ENCODE measurements around the gene TBC1D12. TPM values are rescaled to one million over a fixed set of nuclear protein-coding genes. Genes with fewer than 3 reads are reported as not detected.

Gene TBC1D12
- total and polyA plus RNA-seq, 4 donors = 4.5 to 29.0 (median 15.6) TPM

GRCh38 chr10:94450782-94451181 is 48.4 kb downstream of the TBC1D12 start:
- no peak overlapping the region for H3K27ac ChIP-seq (ENCODE audit: low read depth in 1 of 2, low read length in 1 of 2)
- DNase-seq (no peak), ATAC-seq (ENCODE audit: insufficient read depth, low FRiP score) (no peak)
- no peaks in the 10 kb centered on the region for H3K4me1 ChIP-seq (ENCODE audit: control insufficient read depth in 5 of 5, insufficient read depth in 5 of 5, low read length in 5 of 5)
- peaks cover 0 to 6% (median 0%) of the 10 kb centered on the region in 4 donors for H3K9me3 ChIP-seq (ENCODE audit: control insufficient read depth in 4 of 4, insufficient read depth in 3 of 4, low read length in 3 of 4)
- no peaks in the 10 kb centered on the region for H3K27me3 ChIP-seq (ENCODE audit: control insufficient read depth in 3 of 3, insufficient read depth in 3 of 3, low read length in 2 of 3)
- no peak overlapping the region for H3K4me3 ChIP-seq
- TF ChIP-seq CTCF (IDR thresholded peaks at IDR 0.05; ENCODE audit: control extremely low read depth, extremely low read depth) = no peak
- H3K9ac ChIP-seq (ENCODE audit: insufficient read depth in 1 of 2, low read length in 2 of 2) = no peak overlapping the region
- H3K36me3 ChIP-seq (ENCODE audit: control insufficient read depth in 4 of 4, insufficient read depth in 4 of 4, low read length in 4 of 4) = peaks cover 0 to 14% (median under 1%) of the 10 kb centered on the region in 4 donors

DNA sequence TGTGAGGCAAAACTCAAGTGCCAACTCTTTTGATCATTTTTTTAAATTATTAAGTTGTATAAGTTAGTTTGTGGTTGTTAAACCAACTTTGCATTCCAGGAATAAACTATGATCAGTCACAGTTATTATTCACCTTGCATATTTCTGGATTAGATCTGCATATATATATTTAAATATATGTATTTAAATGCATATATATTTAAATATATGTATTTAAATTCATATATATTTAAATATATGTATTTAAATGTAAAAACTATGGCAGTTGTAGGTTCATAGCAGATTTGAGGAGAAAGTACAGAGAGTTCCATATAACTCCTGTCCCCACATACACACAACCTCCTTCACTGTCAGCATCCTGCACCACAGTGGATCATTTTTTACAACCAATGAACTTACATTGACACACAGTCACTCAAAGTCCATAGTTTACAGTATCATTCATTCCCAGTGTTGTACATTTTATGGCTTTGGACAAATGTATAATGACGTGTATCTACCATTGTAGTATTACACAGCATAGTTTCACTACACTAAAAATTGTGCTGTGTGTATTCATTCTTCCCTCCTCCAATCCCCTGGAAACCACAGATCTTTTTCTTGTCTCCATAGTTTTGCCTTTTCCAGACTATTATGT is 49.7 kb downstream of the TBC1D12 start:
- TF ChIP-seq CTCF (IDR thresholded peaks at IDR 0.05; ENCODE audit: control extremely low read depth, extremely low read depth) = no peak
- no peak overlapping the region for H3K4me3 ChIP-seq
- ATAC-seq (ENCODE audit: insufficient read depth, low FRiP score) (no peak), DNase-seq (no peak)
- H3K4me1 ChIP-seq (ENCODE audit: control insufficient read depth in 5 of 5, insufficient read depth in 5 of 5, low read length in 5 of 5) = no peaks in the 10 kb centered on the region
- peaks cover 0 to 14% (median under 1%) of the 10 kb centered on the region in 4 donors for H3K36me3 ChIP-seq (ENCODE audit: control insufficient read depth in 4 of 4, insufficient read depth in 4 of 4, low read length in 4 of 4)
- 94 to 100% methylated on average over 1 of the region's 1 CpG for WGBS, 2 donors
- H3K9me3 ChIP-seq (ENCODE audit: control insufficient read depth in 4 of 4, insufficient read depth in 3 of 4, low read length in 3 of 4) = peaks cover 0 to 6% (median 0%) of the 10 kb centered on the region in 4 donors
- H3K27ac ChIP-seq (ENCODE audit: low read depth in 1 of 2, low read length in 1 of 2) = no peak overlapping the region
- H3K27me3 ChIP-seq (ENCODE audit: control insufficient read depth in 3 of 3, insufficient read depth in 3 of 3, low read length in 2 of 3) = no peaks in the 10 kb centered on the region
- H3K9ac ChIP-seq (ENCODE audit: insufficient read depth in 1 of 2, low read length in 2 of 2) = no peak overlapping the region

- H3K9ac ChIP-seq (ENCODE audit: insufficient read depth in 1 of 2, low read length in 2 of 2) = no peak overlapping the region
- ATAC-seq (ENCODE audit: insufficient read depth, low FRiP score) = no peak
- no peak for DNase-seq
- H3K27me3 ChIP-seq (ENCODE audit: control insufficient read depth in 3 of 3, insufficient read depth in 3 of 3, low read length in 2 of 3) = no peaks in the 10 kb centered on the region
- WGBS, 2 donors = 96 to 99% methylated on average over 2 of the region's 2 CpGs
- H3K27ac ChIP-seq (ENCODE audit: low read depth in 1 of 2, low read length in 1 of 2) = no peak overlapping the region
- peaks cover 0 to 8% (median 4%) of the 10 kb centered on the region in 4 donors for H3K9me3 ChIP-seq (ENCODE audit: control insufficient read depth in 4 of 4, insufficient read depth in 3 of 4, low read length in 3 of 4)
- peaks cover 0 to 22% (median 2%) of the 10 kb centered on the region in 4 donors for H3K36me3 ChIP-seq (ENCODE audit: control insufficient read depth in 4 of 4, insufficient read depth in 4 of 4, low read length in 4 of 4)
- TF ChIP-seq CTCF (IDR thresholded peaks at IDR 0.05; ENCODE audit: control extremely low read depth, extremely low read depth) = no peak
- no peaks in the 10 kb centered on the region for H3K4me1 ChIP-seq (ENCODE audit: control insufficient read depth in 5 of 5, insufficient read depth in 5 of 5, low read length in 5 of 5)
- H3K4me3 ChIP-seq = no peak overlapping the region
These were observed 54.6 kb downstream of the TBC1D12 start for GRCh38 chr10:94456942-94457341.

DNA sequence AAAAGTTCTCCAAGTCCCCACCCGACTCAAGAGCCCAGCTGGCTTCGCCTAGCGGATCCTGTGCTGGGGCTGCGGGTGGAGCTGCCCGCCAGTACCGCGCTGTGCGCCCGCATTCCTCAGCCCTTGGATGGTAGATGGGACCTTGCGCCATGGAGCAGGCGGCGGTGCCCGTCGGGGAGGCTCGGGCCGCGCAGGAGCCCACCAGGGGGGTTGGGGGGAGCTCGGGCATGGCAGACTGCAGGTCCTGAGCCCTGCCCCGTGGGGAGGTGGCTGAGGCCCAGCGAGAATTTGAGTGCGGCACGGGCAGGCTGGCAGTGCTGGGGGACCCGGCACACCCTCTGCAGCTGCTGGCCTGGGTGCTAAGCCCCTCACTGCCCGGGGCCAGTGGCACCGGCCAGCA is 57.0 kb downstream of the TBC1D12 start:
- peaks cover 0 to 20% (median under 1%) of the 10 kb centered on the region in 4 donors for H3K36me3 ChIP-seq (ENCODE audit: control insufficient read depth in 4 of 4, insufficient read depth in 4 of 4, low read length in 4 of 4)
- H3K27ac ChIP-seq (ENCODE audit: low read depth in 1 of 2, low read length in 1 of 2) = no peak overlapping the region
- TF ChIP-seq CTCF (IDR thresholded peaks at IDR 0.05; ENCODE audit: control extremely low read depth, extremely low read depth) = no peak
- peaks cover 0 to 7% (median 4%) of the 10 kb centered on the region in 4 donors for H3K9me3 ChIP-seq (ENCODE audit: control insufficient read depth in 4 of 4, insufficient read depth in 3 of 4, low read length in 3 of 4)
- no peak for DNase-seq
- no peak overlapping the region for H3K9ac ChIP-seq (ENCODE audit: insufficient read depth in 1 of 2, low read length in 2 of 2)
- no peaks in the 10 kb centered on the region for H3K27me3 ChIP-seq (ENCODE audit: control insufficient read depth in 3 of 3, insufficient read depth in 3 of 3, low read length in 2 of 3)
- 98 to 99% methylated on average over 25 of the region's 25 CpGs for WGBS, 2 donors
- ATAC-seq (ENCODE audit: insufficient read depth, low FRiP score) = no peak
- no peaks in the 10 kb centered on the region for H3K4me1 ChIP-seq (ENCODE audit: control insufficient read depth in 5 of 5, insufficient read depth in 5 of 5, low read length in 5 of 5)
- H3K4me3 ChIP-seq = no peak overlapping the region

Data from lung (tissue), 12 donors.